Upper lobe of left lung (tissue), 6 donors: Measurements from ENCODE around the gene CYP19A1. TPM values are rescaled to one million over a fixed set of nuclear protein-coding genes. Genes with fewer than 3 reads are reported as not detected.

Experiments used
- ATAC-seq, 2 donors: fragments of 200-7000 bp; cut with Tn5 transposase; one replicate each; pipeline ENCODE4 v1.9.1; 2022; ENCODE audit warnings: mild to moderate bottlenecking in 2 of 2, moderate library complexity in 2 of 2; ENCODE audit not compliant: low FRiP score in 2 of 2
- DNase-seq, 2 donors: peaks; one replicate each; pipeline ENCODE4 v3.0.0-alpha.2; 2019 to 2020
- H3K27ac ChIP-seq, 4 donors: fragments of 200-600 bp; sonication (generic); one replicate each; pipeline ENCODE4 v1.5.1; 2016 to 2019
- H3K27me3 ChIP-seq, 4 donors: fragments of 200-600 bp; sonication (generic); one replicate each; pipeline ENCODE4 v1.5.1; 2017 to 2019
- H3K36me3 ChIP-seq, 4 donors: fragments of 200-600 bp; sonication (generic); one replicate each; pipeline ENCODE4 v1.5.1; 2016 to 2019
- H3K4me1 ChIP-seq, 4 donors: fragments of 200-600 bp; sonication (generic); one replicate each; pipeline ENCODE4 v1.5.1; 2018 to 2019
- H3K4me3 ChIP-seq, 4 donors: fragments of 200-600 bp; sonication (generic); one replicate each; pipeline ENCODE4 v1.5.1; 2017 to 2019; ENCODE audit warnings: mild to moderate bottlenecking in 2 of 4, moderate library complexity in 1 of 4
- H3K9me3 ChIP-seq, 4 donors: fragments of 200-600 bp; sonication (generic); one replicate each; pipeline ENCODE4 v1.5.1; 2018 to 2019
- EP300 ChIP-seq, 4 donors: sonication (generic); formaldehyde crosslinking; IDR thresholded peaks; one replicate each; pipeline ENCODE4 v1.5.1; 2017; ENCODE audit warnings: antibody characterized with exemption in 4 of 4, control low read depth in 2 of 4
- POLR2A ChIP-seq, 4 donors: fragments of 450-650 bp; IDR thresholded peaks; one replicate each; pipeline ENCODE4 v1.5.1; 2016 to 2017; ENCODE audit warnings: antibody characterized with exemption in 4 of 4, mild to moderate bottlenecking in 2 of 4
- POLR2AphosphoS5 ChIP-seq, 2 donors: sonication (generic); formaldehyde crosslinking; IDR thresholded peaks; one replicate each; pipeline ENCODE4 v1.5.1; 2017; ENCODE audit warnings: antibody characterized with exemption in 2 of 2
- WGBS, 2 donors: methylation state at CpG; one replicate each; pipeline ENCODE4 v1.1.5; 2017 to 2018; 5-methylcytosine and 5-hydroxymethylcytosine counted together
- total RNA-seq, 6 donors: library from RNA; depleted of rRNA in 4 of 6; stranded (reverse); fragments of >200 nt in 4 of 6; gene quantifications; one replicate each; pipeline versions ENCODE4 v1.1.0 to v1.2.1, GENCODE V29; 2016 to 2021
- TF ChIP-seq, protein P1 (sequence below), 6 experiments: fragments of 450-650 bp in 4 of 6; fragments of 200-600 bp in 2 of 6; sonication (generic) in 2 of 6; IDR thresholded peaks; one replicate each; pipeline ENCODE4 v1.5.1; 2016 to 2019; ENCODE audit warnings: antibody characterized with exemption in 6 of 6
- donor health status: DM: no; HTN: no; CAD: no; lungs with moderate emphysema.
- donor health status: DM: no; HTN: yes; CAD: no; lungs with severe emphysema.

Gene CYP19A1
- total RNA-seq, 6 donors from 2014 or later = 0.52 to 8.4 (median 1.0) TPM; not detected in 2

DNA sequence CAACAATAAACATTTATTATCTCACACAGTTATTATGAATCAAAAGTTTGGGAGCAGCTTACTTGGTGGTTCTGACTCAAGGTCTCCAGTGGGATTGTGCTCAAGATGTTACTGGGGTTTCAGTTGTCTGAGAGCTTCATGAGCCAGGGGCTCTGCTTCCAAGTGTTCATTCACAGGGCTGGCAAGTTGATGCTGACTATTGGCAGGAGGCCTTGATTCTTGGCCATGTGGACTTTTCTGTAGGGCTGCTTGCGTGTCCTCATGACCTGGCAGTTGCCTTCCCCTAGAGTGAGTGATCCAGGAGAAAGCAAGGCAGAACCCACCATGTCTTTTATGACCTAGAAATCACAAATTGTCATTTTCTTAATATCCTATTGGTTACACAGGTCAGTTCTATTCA, 156.5 kb downstream of the CYP19A1 start:
- no peaks in the 10 kb centered on the region for H3K9me3 ChIP-seq
- no peak overlapping the region for H3K4me3 ChIP-seq
- no peak overlapping the region for H3K27ac ChIP-seq
- 0% methylated on average over 1 of the region's 1 CpG; no CpG with 5 or more reads in 1 of the 2 donors for WGBS, 2 donors
- ATAC-seq (no peak), DNase-seq (no peak)
- no peaks in the 10 kb centered on the region for H3K36me3 ChIP-seq
- TF ChIP-seq EP300 (IDR thresholded peaks at IDR 0.05) = no peak
- no peak for TF ChIP-seq POLR2A (IDR thresholded peaks at IDR 0.05)
- TF ChIP-seq POLR2AphosphoS5 (IDR thresholded peaks at IDR 0.05) = no peak
- TF ChIP-seq, protein P1, sequence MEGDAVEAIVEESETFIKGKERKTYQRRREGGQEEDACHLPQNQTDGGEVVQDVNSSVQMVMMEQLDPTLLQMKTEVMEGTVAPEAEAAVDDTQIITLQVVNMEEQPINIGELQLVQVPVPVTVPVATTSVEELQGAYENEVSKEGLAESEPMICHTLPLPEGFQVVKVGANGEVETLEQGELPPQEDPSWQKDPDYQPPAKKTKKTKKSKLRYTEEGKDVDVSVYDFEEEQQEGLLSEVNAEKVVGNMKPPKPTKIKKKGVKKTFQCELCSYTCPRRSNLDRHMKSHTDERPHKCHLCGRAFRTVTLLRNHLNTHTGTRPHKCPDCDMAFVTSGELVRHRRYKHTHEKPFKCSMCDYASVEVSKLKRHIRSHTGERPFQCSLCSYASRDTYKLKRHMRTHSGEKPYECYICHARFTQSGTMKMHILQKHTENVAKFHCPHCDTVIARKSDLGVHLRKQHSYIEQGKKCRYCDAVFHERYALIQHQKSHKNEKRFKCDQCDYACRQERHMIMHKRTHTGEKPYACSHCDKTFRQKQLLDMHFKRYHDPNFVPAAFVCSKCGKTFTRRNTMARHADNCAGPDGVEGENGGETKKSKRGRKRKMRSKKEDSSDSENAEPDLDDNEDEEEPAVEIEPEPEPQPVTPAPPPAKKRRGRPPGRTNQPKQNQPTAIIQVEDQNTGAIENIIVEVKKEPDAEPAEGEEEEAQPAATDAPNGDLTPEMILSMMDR (IDR thresholded peaks at IDR 0.05) = no peak
- peaks cover 0 to 4% (median 0%) of the 10 kb centered on the region in 4 donors for H3K4me1 ChIP-seq
- H3K27me3 ChIP-seq = no peaks in the 10 kb centered on the region

DNA sequence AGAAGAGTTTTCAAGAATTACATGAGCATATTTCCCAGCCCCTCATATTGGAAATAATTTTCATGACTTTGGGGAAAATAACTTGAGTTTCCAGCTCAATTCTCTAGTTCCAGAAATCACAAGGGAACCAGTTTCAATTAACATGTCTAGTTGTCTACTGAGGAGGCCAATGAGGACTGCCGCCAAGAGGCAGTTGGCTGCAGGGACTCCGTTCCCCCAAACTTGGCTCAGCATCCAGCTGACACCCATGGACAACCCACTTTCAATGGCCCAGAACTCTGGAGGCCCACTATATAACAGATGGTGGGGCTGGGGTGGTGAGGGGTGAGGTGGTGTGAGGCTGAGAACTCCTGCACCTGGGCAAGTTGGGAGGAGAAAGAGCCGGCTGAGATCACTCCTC, 157.2 kb downstream of the CYP19A1 start:
- ATAC-seq (no peak), DNase-seq (no peak)
- Histone ChIP-seq H3K27ac (no peak overlapping the region), H3K9me3 (no peaks in the 10 kb centered on the region), H3K4me1 (peaks cover 0 to 4% (median 0%) of the 10 kb centered on the region in 4 donors), H3K4me3 (no peak overlapping the region), H3K27me3 (no peaks in the 10 kb centered on the region), H3K36me3 (no peaks in the 10 kb centered on the region)
- 87 to 100% methylated on average over 3 of the region's 3 CpGs for WGBS, 2 donors
- TF ChIP-seq POLR2A (IDR thresholded peaks at IDR 0.05) (no peak), EP300 (IDR thresholded peaks at IDR 0.05) (no peak), POLR2AphosphoS5 (IDR thresholded peaks at IDR 0.05) (no peak)
- TF ChIP-seq, protein P1 (IDR thresholded peaks at IDR 0.05) = no peak

DNA sequence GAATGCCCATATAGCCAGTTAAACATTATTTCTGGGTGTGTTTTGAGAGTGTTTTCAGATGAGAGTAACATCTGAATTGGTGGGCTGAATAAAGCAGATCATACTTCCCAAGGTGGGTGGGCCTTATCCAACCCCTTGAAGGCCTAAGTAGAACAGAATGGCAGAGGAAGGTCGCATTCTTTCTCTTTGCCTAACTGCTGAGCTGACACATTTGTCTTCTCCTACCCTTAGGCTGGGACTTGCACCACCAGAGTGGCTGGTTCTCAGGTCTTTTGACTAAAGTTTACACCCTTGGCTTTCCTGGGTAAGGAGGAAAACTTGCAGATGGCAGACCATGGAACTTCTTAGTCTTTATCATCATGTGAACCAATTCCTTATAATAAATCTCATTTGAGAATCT, 157.9 kb downstream of the CYP19A1 start:
- no peak overlapping the region for H3K27ac ChIP-seq
- H3K4me3 ChIP-seq = no peak overlapping the region
- H3K9me3 ChIP-seq = no peaks in the 10 kb centered on the region
- no peak for ATAC-seq
- TF ChIP-seq POLR2A (IDR thresholded peaks at IDR 0.05) (no peak), POLR2AphosphoS5 (IDR thresholded peaks at IDR 0.05) (no peak), EP300 (IDR thresholded peaks at IDR 0.05) (no peak)
- TF ChIP-seq, protein P1 (IDR thresholded peaks at IDR 0.05) = no peak
- H3K4me1 ChIP-seq = peaks cover 0 to 4% (median 0%) of the 10 kb centered on the region in 4 donors
- H3K27me3 ChIP-seq = no peaks in the 10 kb centered on the region
- DNase-seq = no peak
- WGBS, 2 donors = 68 to 86% methylated on average over 1 of the region's 1 CpG
- no peaks in the 10 kb centered on the region for H3K36me3 ChIP-seq

DNA sequence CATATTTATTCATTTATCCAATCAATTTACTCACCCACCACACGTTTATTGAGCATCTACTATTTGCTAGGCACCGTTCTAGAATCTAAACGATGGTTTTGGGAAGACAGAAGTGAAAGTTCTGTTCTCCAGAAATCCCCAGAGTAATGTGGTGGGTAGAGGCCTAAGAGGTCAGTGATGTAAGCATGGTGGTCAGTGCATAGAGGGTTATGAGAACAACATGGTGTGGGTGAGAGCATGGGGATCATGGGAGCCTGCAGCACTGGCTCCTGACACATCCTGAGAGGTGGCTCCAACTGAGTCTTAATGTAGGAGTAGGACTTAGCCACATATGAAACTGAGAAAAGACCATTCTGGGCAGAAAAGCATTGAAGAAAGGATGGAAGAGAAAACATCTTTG, 158.4 kb downstream of the CYP19A1 start:
- Histone ChIP-seq H3K27ac (no peak overlapping the region), H3K36me3 (no peaks in the 10 kb centered on the region), H3K27me3 (no peaks in the 10 kb centered on the region), H3K4me3 (no peak overlapping the region), H3K4me1 (peaks cover 0 to 3% (median 0%) of the 10 kb centered on the region in 4 donors), H3K9me3 (no peaks in the 10 kb centered on the region)
- DNase-seq = no peak
- no peak for TF ChIP-seq POLR2A (IDR thresholded peaks at IDR 0.05)
- WGBS, 2 donors = 88 to 91% methylated on average over 3 of the region's 3 CpGs
- no peak for ATAC-seq

DNA sequence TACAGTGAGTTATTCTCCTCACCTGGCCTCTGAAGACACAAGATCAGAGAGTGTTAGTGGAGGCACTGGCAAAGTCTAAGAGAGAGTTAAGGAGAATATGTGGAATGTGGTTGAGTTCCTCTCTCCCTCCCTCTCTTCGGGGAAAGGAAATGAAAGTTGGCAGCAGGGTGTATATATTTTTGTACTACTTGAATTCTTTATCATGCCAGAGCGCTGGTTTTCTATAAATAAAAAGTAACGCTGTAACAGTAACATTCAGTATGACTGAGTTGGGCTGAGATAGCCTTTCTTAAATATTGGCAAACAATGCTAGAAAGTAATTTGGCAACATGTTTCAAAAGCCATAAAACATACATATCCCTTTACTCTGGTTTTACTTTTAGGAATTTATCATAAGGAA, 166.2 kb downstream of the CYP19A1 start:
- DNase-seq (no peak), ATAC-seq (no peak)
- Histone ChIP-seq H3K4me1 (peaks cover 0 to 14% (median 4%) of the 10 kb centered on the region in 4 donors), H3K9me3 (no peaks in the 10 kb centered on the region), H3K27ac (no peak overlapping the region), H3K4me3 (no peak overlapping the region), H3K27me3 (no peaks in the 10 kb centered on the region), H3K36me3 (no peaks in the 10 kb centered on the region)
- 5 to 7% methylated on average over 3 of the region's 3 CpGs for WGBS, 2 donors
- TF ChIP-seq POLR2AphosphoS5 (IDR thresholded peaks at IDR 0.05) = no peak
- TF ChIP-seq, protein P1 (IDR thresholded peaks at IDR 0.05) = no peak
- TF ChIP-seq EP300 (IDR thresholded peaks at IDR 0.05) = no peak
- no peak for TF ChIP-seq POLR2A (IDR thresholded peaks at IDR 0.05)
